GM18526 (cell line): ENCODE measurements around the gene TENM4.

Experiments
- POLR2A ChIP-seq: IDR thresholded peaks from 3 replicates; pipeline ENCODE4 v1.6.1; 2011; ENCODE audit not compliant: insufficient read length; ENCODE audit errors: extremely low read depth

Gene TENM4

DNA sequence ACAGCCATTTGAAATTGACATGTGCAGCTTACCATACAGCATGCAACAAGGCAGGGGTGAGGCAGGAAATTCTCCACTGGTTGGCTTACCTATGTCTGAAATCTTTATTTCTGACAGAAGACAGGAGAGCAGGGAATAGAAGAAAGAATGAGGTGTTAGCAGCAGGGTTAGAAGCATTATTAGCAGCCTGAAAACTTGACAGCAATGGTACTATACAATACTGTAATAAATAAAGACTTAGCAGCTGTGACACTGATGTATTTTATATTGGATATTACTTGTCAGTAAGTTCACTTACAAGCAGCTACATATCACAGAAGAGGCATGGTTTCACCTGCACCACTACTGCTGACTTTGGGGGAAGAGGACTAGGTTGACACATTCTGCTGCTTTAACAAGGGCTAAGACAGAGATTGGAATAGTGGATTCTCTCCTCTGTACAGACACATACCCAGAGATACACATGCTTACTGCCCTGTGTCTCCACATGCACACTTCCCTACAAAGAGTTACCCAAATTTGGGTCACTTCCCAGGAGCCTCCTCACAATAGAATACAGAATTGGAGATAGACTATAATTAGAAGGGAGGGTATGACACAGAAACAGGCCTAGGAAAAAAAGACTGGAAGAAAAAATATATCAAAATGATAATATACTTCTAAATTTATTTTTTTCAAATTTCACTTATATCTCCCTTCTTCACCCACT lies 720.4 kb downstream of the TENM4 start:
- TF ChIP-seq POLR2A, result no peak

DNA sequence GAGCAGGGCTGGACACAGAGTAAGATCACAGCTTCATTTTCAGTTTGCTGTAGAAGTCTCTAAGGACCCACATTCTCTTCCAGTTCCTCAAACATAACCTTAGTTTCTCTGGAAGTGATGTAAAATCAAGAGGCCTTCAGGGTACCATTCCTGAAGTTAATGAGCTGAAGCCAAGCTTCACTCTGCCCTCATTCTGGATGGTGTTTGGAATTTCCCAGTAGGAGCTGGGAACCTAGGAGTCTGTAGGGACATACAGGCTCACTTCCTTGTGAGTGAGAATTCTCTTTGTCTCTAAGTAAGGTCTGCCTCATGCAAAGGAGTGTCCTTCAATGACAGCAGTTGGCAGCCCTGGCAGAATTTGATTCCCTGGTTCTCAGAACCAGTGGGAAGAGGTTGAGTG lies 723.8 kb downstream of the TENM4 start:
- TF ChIP-seq POLR2A, result no peak

DNA sequence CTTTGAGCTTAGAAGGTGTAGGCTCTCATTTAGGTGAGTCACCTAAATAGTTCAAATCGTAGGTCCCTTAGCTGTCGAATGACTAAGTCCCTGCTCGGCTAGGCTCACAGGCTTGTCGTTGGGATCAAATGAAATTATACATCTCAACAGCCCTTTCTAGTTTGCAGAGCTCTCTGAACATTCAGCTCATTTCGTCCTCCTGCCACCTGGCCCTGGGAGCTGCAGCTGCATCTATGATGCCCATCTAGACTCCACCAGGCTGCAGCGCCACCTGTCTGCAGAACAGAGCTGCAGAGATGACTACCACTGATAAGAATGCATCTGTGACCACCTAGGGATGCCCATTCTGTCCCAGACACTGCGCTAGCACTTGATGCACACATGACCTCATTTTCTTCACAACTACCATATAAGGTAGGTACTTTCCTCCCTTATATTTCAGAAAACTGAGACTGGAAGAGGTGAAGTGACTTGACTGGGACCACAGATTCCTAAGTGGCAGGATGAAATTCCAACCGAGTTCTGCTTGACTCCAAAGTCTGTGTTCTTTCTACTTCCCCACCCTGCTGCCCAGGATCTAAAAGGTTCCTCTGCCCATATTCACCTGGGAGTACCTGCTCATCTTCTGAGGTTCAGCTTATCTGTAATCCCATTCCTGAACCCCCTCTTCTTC lies 725.1 kb downstream of the TENM4 start:
- no peak for TF ChIP-seq POLR2A

DNA sequence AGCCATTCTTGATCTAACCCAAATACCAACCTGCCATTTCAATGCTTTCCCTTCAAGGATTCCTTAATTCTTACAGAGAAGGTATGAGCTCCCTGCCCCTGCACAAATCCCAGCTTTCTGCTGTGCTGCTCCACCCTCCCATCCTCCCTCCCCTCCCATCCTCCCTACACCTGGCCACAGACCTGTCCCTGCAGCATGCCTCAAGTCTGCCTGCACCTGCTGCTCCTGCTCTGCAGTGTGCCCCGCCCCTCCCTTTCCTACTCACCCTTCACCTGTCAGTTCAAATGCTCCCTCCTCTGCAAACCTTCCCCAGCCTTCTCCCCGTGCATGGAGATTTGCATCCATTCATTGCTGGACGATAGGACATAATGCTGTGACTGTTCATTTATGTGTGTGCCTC lies 726.3 kb downstream of the TENM4 start:
- no peak for TF ChIP-seq POLR2A

DNA sequence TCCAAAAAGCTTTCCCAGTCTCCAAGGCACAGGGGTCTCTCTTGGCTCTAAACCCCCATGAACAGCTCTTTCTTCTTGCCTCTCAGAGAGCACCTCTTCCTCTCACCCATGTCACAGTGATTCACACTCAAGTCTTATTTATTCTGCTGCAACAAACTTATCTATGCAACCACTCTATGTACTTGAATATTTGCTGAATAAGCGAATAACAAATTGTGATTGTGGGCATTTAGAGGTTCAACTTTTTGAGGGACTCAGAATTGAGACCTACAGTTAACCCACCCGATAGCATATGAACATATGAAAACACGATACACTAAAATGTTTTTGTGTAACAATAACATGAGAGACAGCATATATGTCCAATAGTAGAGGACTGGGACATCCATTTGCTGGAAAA lies 729.1 kb downstream of the TENM4 start:
- no peak for TF ChIP-seq POLR2A

DNA sequence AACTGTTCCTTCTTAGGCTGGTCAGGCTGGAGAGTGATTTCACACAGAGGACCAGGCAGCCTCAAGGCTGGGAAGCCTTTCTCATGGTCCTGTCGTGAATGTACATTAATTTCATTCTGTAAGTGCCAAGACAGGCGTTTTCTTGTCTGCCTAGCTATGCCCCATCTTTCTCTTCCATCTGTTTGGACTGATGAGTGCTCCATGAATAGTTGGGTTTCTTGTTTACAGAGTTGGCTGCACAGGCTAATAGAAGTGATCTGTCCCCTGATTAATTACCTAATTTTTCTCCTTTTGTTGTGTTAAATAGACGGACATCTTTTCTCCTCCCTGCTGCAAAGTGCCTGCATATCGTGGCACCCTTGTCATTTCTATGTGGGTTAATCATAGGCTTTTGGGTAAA lies 730.4 kb downstream of the TENM4 start:
- TF ChIP-seq POLR2A, result no peak

DNA sequence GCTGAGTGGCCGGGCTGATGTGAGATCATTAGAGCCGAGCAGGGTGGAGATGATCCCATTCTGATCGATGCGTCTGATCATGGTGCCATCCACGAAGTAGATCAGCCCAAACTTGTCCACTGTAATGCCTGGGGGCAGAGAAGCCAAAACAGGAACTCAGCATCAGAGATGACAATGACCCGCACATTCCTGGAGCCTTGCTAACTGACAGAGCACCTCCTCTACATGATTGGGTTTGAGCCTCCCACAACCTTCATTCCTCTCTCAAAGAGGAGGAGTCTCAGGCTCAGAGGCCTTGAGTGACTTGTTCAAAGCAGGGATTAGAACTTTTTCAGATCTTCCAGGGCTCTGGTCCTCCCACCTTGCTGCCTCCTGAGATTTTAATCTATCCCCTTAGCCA lies 732.4 kb downstream of the TENM4 start:
- no peak for TF ChIP-seq POLR2A

DNA sequence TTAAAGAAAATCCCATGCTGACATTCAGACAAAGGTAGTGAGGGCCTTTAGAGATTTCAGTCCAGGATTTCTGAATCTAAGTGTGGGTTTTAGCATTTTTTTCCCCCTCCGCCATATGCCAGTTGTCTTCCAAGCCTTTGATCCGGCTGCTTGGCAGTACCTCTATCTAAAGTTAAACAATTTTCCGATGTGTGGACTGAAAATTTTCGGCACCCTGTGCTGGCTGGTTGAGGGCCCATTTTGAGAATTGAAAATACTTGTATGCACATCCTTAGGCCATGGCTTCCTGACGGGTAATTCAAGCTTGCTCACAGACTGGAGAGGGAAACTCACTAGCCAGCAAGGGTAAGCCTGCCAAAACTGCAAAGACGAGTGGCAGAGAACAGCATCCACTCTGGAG lies 734.3 kb downstream of the TENM4 start:
- TF ChIP-seq POLR2A, result no peak

DNA sequence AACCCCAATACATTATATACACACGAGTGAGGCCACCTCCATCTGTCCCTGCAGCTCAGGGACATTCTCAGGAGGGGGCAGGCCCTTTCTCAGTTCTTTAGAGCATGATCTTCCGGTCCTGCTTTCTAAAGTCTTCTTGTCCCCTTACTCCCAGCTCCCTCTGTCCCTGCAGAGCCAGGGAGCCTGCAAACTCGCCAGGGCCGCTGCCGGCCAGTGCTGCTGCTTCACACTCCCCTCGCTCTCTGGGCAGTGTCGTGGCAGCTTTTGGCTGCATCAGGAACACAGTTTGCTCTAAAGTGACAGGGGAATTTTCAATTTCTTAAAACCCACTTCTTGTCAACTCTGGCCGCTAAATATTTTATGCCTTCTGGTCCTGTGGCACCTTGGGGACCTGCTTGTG lies 736.0 kb downstream of the TENM4 start:
- TF ChIP-seq POLR2A, result no peak

DNA sequence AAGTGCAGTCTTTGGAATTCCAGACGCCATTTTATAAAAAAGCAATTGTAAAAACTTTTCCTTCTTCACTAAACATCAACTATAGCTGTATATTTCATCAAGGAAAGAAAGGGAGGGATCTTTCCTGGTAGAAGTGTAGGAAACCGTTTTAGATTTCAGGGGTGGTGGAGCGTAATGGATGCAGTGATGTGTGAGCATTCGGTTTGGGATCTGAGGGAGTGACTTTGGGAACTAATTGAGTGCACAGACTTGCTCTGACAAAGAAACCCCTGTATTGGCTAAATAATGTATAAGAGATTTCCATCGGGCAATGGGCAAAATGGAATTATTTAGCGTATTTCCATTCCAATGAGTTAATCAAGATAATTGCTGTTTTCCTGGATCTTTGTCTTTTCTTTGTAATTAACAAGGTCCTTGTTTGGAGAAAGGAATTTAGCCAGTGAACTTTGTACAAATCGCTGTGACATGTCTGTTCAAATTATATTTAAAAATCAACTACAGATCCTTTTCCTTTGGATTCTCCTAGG lies 741.2 kb downstream of the TENM4 start:
- TF ChIP-seq POLR2A, result no peak

DNA sequence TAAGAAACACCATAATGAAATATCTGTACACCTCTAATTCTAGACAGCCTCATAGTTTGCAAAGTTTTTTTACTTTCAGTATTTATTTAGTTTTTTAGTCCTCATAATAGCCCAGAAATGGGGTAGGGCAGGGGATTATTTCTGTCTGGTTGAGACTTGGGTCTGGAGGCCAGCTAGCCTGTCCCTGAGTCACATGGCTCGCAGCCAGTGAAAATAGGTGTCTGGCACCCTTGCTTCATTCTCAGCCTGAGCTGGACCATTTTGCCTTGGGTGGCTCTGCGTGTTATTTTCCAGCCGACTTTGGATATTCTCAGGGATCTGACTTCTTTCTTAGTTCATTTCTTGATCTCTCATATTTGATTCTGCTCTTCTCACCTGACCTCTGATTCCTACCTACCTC lies 742.2 kb downstream of the TENM4 start:
- no peak for TF ChIP-seq POLR2A

DNA sequence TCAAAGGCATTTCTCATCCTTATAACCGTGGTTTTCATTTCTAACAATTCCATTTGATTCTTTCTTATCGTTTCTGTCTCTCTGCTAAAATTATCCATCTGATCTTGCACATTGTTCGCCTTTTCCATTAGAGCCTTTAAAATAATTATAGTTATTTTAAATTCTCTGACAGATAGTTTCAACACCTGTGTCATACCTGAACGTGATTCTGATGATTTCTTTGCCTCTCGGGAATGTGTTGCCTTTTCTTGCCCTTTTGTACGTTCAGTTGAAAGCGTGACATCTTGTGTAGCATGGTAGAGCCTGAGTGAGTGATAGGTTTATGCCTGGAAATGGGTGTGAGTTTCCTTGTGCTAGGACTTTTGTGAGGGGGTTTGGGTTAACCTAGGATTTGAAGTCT lies 744.7 kb downstream of the TENM4 start:
- TF ChIP-seq POLR2A, result no peak

DNA sequence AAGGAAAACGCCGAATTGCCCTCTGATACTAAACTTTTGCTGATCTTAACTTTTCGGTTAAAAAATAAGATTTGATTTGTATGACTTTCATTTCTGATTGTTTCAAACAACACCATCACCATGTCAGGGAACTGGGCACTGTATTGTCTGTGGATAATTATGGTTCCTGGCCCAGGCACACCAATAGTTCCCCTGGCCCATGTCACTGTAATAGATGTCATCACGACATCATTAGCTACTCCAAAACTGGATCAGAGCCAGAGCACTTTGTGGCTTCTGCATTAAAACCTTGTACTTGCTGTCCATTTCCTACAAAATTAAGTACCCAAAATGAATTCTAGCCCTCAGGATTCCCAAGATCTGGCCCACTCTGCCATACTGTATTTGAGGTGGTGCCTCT lies 746.7 kb downstream of the TENM4 start:
- TF ChIP-seq POLR2A, result no peak

DNA sequence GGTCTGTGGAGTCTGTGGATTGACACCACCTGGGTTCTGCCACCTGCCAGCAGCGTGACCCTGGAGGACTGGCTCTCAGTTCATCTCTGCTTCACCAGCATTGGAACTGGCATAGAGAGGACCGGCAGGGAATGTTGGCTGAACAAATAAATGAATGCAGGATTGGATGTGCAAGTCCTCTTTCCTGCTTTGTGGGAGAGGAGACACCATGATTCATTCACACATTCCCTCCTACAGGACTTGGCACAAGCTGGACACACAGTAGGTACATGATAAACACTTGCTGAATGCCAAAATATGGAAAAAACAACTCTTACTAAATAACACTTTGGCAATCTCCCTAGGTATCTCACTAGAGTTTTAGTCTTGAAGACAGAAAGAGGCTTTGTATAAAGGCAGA lies 749.6 kb downstream of the TENM4 start:
- TF ChIP-seq POLR2A, result no peak

DNA sequence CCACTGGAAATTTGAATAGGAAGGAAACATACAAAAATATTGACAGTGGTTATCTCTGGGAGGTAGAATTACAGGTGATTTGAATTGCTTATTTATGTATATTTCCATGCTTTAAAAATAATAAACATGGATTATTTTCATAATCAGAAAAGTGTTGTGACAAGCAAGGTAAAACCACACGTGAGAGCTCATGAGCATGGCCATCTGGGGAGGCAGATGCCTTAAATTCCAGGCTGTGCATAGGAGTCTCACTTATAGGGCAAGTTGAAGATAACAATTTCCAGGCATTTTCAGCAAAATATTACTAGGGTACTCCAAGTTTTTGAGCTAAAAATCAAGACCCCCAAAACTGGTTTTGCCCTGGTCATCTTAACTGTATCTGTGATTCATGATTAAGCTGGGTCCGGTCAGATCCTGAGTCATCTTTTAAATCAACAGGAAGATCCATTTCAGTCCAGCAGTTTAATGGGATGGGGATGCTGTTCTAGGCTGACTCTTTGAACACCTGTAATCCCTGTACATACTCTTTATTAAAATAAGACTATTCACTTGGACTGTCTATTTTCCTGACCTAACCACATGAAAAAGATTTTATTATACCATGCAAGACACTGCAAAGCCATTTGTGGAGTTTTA lies 750.4 kb downstream of the TENM4 start:
- TF ChIP-seq POLR2A, result no peak

DNA sequence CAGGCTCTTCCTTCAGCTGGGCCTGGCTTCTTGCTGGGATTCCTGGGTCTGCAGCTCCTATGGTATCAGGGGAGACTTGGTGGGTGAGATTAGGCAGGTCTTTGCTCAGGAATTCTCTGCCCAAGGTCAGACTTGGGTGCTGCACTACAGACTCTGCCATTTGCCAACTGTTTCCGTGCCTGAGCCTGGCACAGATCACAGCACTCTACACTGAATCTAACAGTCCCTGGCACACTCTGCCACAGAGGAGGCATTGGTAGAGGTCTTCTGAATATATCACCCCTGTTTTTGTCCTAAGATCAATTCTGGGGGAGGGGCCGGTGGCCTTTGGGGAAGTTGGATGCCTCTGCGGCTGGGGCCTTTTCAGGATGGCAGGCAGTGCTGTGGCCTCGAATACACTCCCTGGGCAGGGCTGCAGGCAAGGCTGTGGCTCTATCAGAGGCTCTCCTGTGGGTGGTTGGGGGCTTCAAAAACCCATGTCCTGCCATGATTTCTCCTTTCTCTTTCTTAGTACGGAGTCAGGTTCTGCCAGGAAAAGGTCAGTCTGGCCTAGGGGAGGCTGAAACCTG lies 751.2 kb downstream of the TENM4 start:
- no peak for TF ChIP-seq POLR2A
